Coronary artery (tissue), 2 donors: ENCODE results near the gene C6orf15.
A peak's percentile ranks its signal among the peaks of the same experiment; 100 is the strongest.

Experiments
- DNase-seq: peaks from one replicate; pipeline ENCODE4 v3.0.0-alpha.2; 2017; ENCODE audit warnings: low spot score
- H3K27ac ChIP-seq, 2 donors: fragments of 200-600 bp; sonication (generic); one replicate each; pipeline ENCODE4 v1.5.1; 2016 to 2019
- H3K4me3 ChIP-seq: fragments of 200-600 bp; sonication (generic); 2 replicates; pipeline ENCODE4 v1.5.1; 2016; ENCODE audit warnings: mild to moderate bottlenecking, moderate library complexity
- TF ChIP-seq, protein P1 (sequence below): fragments of 200-600 bp; sonication (generic); IDR thresholded peaks from one replicate; pipeline ENCODE4 v1.5.1; 2019; ENCODE audit warnings: antibody characterized with exemption

The C6orf15 gene

GRCh38 chr6:31131595-31131994 is 19.2 kb upstream of the C6orf15 start:
- H3K4me3 ChIP-seq: no peak overlapping the region
- H3K27ac ChIP-seq: no peak overlapping the region
- no peak for DNase-seq
- TF ChIP-seq, protein P1, sequence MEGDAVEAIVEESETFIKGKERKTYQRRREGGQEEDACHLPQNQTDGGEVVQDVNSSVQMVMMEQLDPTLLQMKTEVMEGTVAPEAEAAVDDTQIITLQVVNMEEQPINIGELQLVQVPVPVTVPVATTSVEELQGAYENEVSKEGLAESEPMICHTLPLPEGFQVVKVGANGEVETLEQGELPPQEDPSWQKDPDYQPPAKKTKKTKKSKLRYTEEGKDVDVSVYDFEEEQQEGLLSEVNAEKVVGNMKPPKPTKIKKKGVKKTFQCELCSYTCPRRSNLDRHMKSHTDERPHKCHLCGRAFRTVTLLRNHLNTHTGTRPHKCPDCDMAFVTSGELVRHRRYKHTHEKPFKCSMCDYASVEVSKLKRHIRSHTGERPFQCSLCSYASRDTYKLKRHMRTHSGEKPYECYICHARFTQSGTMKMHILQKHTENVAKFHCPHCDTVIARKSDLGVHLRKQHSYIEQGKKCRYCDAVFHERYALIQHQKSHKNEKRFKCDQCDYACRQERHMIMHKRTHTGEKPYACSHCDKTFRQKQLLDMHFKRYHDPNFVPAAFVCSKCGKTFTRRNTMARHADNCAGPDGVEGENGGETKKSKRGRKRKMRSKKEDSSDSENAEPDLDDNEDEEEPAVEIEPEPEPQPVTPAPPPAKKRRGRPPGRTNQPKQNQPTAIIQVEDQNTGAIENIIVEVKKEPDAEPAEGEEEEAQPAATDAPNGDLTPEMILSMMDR: no peak

DNA sequence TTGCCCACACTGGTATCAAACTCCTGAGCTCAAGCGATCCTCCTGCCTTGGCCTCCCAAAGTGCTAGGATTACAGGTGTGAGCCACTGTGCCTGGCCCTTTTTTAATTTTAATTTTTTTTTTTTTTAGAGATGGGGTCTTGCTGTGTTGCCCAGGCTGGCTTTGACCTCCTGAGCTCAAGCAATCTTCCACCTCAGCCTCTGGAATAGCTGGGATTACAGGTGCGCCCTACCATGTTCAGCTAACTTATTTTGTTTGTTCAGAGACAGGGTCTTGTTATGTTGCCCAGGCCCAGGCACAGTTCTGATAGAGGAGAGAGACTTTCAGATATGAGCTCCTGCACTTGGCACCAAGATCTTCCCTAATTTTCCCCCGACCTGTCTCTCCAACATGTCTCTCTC is 18.4 kb upstream of the C6orf15 start:
- Histone ChIP-seq H3K4me3 (no peak overlapping the region), H3K27ac (no peak overlapping the region)
- DNase-seq: no peak
- TF ChIP-seq, protein P1: no peak

DNA sequence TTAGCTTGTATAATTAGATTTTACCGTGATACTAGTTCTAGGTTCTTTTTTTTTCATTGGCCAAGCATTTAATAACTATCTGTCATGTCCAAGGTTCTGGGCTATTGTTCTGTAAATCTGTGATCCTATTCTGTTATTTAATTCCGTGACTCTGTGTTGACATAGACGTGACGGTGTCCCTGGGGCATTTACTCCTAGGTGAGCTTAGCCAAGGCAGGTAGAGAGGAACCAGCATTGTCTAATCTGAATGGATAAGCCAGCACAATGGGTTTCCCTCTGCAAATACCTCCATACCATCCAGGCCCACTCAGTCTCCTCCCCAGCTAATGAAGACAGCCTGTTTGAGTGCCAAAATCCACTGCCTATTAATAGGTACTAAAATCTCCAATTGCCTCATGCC is 16.8 kb upstream of the C6orf15 start:
- TF ChIP-seq, protein P1: no peak
- DNase-seq: no peak
- no peak overlapping the region for H3K4me3 ChIP-seq
- no peak overlapping the region for H3K27ac ChIP-seq

- no peak overlapping the region for H3K27ac ChIP-seq
- H3K4me3 ChIP-seq: no peak overlapping the region
- no peak for DNase-seq
- TF ChIP-seq, protein P1: peak; percentile 88
Measured at GRCh38 chr6:31128093-31128676, 15.8 kb upstream of the C6orf15 start.

- DNase-seq: no peak
- H3K4me3 ChIP-seq: no peak overlapping the region
- TF ChIP-seq, protein P1: no peak
- H3K27ac ChIP-seq: no peak overlapping the region
Measured at GRCh38 chr6:31126396-31127175, 14.2 kb upstream of the C6orf15 start.

DNA sequence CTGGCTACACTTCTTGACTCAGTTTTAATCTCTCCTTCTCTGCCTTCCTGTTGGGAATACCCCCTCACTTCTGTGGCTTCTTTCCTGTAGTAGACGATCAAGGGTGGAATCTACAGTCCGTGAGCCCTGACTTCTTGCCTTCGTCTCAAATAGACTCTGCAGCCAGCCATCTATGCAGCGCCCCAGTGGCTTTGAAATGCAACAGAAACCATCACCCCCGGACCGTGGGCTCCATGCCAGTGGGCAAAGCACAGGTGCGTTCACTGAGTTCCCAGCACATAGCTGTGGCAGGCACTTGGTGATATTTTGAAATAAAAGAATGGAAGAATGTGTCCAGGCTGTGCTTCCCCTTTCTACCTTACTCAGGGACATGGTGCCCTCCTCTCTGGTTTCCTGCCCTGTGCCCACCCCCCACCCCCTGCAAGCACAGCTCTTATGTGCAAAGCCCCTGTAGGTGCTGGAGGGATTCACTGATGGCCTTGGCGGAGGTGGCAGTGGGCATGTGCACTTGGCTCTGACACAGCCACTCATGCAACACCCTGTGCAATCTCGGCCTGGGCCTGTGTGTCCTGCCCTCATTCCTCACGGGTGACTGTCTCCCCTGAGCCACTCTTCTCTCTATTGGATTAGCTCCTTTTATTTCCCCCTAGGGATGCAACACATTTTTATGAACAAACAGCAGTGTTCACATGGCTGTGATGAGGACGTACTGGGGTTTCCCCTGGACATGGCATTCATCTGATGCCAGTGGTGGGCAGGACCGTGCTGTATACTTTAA is 13.4 kb upstream of the C6orf15 start:
- Histone ChIP-seq H3K27ac (no peak overlapping the region), H3K4me3 (no peak overlapping the region)
- no peak for DNase-seq
- TF ChIP-seq, protein P1: no peak
